ENCODE measurements around the gene LRRC27.
"Not testable (repeated sequence)": the region's sequence is repeated elsewhere in the genome, so short reads cannot be mapped to it uniquely, and the experiment has no call there.

LRRC27 gene

DNA sequence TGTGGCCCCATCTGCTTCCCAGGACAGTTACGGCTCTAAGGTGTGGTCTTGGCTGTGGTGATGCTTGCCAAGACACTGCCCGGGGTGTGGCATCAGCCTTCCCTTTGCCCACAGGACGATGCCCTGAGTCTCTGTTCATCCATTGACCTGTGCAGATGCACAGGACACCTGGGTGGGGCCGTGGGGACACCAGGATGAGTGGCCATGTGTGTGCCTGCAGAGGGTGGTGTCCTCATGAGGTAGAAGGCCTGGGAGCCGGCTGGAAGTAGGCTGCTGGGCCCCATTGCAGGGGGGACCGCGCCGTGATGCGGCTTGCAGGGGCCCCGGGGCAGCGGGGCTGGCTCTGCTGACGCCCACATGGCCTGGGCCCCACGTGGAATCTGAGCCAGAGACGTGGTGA lies 42.6 kb downstream of the LRRC27 start:
- no peak for DNase-seq (ENCODE audit: low read depth in 2 of 2)

DNA sequence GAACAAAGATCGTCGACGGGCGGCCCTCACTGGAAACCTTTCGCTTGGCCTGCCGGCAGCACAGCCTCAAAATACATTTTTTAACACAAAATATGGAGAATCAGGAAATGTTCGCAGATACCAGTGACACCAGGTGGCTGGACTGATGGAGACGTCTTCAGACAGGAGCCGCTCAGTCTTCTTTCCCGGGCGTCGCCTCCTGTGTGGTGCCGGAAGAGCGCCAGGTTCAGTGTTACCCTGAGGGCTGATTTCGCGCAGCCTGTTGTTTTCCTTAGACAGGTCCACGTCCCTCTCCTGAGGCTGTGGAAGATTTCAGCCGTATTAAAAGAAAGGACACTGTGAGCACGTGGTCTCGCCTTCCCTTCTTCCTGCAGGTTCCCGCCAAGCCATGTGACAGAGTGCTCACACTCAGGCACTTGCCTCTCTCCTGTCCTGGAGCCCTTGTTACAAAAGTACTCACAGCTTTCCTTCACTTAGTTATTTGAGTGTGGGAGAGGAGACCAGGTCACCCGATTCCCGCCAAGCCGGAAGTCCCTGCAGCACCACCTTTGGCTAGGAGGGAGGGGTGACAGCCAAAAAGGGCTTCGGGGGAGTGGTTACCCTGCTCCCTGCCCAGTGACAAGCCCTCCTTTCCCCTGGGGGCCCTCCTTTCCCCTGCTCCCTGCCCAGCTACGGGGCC lies 43.3 kb downstream of the LRRC27 start:
- no peak for DNase-seq (ENCODE audit: low read depth in 2 of 2)

DNA sequence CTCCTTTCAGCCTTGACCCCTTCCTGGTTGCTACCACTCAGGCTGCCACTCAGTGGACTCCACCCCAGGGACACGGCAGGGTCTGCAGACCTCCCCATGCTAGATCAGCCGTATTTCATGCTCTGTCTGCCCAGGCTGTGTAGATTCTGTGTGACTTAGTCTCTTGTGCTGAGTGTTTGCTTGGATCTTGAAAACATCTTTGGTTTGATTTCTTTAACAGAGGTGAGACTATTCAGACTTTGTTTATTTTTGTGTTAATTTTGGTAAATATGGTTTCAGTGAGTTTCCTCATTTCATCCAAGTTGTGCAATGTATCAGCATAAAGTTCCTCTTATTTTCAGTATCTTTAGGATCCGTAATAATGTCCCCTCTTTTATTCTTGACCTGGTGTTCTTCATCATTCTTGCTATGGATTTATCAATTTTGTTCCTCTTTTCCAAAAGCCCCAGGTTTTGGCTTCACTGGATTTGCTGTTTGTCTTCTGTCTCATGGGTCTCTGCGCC lies 43.9 kb downstream of the LRRC27 start:
- no peak for DNase-seq (ENCODE audit: low read depth in 2 of 2)

DNA sequence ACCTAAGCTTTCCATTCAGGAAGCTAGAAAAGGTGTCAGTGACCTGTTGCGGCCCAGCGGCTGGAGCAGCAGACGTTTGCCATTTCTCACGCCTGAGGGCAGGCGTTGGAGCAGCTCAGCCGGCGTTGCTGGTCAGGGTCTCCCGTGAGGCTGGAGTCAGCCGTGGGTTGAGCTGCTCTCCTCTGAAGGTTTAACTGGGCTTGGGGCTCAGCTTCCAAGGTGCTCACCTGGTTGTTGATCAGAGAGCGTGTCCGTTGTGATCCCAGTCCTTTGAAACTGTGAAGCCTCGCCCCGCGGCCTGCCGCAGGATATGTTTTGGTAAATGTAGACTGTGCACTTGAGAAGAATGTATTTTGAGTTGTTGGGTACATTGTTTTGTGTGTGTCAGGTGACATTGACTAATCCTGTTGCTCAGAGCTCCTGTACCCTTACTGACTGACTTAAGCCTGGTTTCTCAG lies 44.4 kb downstream of the LRRC27 start:
- DNase-seq (ENCODE audit: low read depth in 2 of 2): no peak

DNA sequence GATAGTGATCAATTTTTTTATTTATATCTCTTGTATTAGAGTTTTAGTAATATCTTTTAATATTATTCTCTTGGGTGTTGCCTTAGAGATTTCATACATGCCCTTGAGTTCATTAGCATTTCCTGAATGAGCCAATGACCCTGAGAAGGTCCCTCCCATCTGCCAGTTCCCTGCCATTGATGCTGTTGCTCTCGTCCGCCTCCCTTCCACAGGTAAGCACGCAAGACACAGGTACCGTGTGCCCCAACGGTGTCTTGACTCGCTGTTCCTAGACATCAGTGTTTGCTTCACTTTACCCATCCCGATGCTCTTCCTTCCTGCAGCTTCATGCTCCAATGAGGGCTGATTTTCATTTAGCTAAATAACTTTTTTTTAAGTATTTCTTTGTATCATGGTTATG lies 45.3 kb downstream of the LRRC27 start:
- DNase-seq (ENCODE audit: low read depth in 2 of 2): no peak

DNA sequence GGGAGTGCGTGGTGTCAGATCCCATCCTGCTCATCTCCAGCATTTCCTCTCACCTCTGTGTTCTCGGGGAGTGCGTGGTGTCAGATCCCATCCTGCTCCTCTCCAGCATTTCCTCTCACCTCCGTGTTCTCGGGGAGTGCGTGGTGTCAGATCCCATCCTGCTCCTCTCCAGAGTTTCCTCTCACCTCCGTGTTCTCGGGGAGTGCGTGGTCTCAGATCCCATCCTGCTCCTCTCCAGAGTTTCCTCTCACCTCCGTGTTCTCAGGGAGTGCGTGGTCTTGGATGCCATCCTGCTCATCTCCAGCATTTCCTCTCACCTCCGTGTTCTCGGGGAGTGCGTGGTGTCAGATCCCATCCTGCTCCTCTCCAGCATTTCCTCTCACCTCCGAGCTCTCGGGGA lies 47.0 kb downstream of the LRRC27 start:
- not testable (repeated sequence) for DNase-seq (ENCODE audit: low read depth in 2 of 2)

DNA sequence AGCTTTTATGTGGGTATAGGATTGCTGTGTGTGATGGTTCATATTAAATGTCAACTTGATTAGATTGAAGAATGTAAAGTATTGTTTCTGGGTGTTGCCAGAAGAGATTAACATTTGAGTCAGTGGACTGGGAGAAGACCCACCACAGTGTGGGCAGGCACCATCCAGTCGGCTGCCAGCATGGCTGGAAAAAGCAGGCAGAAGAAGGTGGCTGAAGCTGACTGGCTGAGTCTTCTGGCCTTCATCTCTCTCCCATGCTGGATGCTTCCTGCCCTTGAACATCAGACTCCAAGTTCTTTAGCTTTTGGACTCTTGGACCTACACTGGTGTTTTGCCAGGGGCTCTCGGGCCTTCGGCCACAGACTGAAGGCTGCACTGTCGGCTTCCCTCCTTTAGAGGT lies 49.0 kb downstream of the LRRC27 start:
- DNase-seq (ENCODE audit: low read depth in 2 of 2): not testable (repeated sequence)

DNA sequence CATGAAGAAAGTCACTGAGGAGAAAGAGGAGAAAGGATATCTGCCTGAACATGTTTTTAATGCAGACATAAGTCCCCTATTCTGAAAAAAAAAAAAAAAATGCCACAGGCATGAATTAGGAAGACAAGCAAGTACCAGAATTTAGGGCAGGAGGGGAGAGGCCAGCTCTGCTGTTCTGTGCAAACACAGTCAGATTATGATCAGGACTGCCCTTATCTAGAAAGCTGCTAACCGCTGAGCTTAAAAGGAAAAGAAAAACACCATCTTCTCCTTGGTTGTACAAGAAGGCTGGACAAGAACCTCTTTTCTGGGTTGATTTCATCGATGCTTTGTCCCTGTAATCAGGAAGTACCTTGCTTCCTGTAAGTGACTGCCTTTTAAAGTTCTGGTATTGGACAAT lies 49.7 kb downstream of the LRRC27 start:
- no peak for DNase-seq (ENCODE audit: low read depth in 2 of 2)

DNA sequence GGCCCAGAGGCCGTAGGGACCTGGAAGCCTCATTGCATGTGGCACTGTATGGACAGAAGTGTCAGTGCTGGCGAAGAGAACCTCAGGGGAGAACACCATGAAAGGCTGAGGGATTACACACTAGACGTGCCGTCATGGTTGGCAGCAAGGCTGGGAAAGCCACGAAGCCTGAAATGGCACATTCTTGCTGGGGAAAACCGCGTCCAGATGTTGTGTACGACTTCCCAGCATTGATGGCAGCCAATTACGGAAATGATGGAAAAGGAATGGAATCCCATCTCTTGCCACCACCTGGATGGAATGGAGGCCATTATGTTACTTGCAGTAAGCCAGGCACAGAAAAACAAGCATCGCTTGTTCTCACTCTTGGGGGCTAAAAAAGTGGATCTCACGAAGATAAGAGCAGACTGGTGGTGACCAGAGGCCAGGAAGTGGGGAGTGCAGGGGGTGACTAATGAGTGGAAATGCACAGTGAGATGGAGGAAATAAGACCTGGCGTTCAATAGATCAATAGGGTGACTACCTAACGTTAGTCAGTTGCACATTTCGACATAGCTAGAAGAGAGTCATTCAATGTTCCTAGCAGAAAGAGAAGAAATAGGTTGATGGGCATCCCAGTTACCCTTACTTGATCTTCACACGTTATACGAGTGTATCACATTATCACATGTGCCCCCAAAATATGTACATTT lies 50.4 kb downstream of the LRRC27 start:
- no peak for DNase-seq (ENCODE audit: low read depth in 2 of 2)

DNA sequence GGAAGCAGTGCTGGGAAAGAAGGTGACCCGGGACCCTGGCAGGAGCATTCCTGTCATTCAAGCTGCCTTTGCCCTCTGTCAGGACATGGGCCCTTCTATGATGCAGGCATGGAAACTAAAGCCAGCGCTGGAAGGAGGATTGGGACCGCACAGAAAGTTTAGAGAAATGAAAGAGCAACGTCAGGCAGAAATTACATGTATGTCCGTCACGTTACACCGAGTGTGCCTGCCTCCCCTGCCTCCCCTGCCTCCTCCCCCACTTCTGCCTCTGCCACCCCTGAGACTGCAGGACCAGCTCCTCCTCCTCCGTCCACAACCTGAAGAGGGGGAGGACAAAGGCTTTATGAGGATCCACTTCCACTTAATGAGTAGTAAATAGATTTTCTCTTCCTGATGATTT lies 51.1 kb downstream of the LRRC27 start:
- no peak for DNase-seq (ENCODE audit: low read depth in 2 of 2)

DNA sequence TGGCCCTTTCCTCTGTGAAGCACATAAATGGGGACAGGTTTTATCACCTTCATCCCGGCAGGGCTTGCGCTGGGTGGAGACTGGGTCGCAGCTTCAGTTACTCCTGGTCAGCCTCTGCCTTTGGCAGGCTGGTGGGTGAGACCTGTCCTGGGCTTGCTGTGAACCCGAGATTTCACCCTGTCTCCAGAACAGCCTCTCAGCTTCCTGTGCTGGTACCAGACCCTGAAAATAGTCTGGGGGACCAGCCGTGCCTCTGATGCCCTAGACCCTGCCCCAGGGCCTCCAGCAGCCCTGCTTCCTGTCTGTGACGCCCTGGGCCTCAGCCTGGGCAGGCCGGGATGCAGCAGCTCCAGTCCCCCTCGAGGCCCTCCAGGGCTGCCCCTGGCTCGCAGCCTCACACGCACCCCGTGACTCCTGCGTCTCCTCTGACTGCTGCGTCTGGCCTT lies 51.8 kb downstream of the LRRC27 start:
- DNase-seq (ENCODE audit: low read depth in 2 of 2): no peak

DNA sequence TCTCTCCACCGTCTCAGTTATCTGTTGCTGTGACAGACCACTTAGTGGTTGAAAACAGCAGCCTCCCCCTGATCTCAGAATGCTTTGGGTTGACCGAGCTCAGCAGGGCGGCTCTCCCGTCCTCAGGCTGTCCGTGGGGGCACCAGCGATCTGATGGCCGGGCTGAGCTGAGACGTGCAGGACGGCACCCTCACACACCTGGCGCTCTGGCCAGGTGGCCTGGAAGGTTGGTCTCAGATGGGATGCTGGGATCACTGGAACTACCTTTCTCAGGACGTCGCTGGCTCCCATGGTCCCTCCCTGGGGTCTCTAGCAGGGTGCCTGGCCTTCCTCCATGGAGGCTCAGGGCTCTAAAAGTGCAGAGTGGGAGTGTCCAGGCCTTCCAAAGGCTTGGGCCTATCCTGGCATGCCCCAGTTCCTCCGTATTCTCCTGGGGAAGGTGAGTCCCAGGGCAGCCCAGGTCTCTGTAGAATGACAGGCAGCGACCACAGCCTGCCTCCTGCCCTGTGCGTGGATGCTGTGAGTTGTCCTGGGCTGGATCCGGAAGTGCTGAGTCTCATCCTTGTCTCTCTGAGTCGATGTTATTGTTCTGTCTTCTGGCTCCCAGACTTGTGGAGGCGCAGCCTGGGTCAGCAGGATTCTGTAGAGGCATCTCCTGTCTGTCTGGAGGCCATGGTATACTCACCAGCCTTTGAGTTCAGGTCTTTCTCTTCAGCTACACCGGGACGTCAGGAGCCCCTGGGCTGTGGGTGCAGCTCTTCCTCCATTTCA lies 52.8 kb downstream of the LRRC27 start:
- no peak for DNase-seq (ENCODE audit: low read depth in 2 of 2)

DNA sequence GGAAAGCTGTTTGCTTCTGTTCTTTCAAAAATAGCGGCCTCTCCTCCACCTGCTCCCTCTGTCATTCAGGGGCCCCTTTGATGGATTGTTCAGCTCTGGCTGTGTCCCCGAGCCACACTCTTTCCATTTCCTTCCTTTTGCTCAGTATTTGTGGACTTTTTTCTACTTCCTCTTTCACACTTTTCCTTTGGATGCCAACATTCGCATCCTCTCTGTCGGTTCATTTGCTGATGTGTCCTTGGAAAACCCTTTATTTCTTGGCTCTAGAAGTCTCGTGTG lies 53.3 kb downstream of the LRRC27 start:
- no peak for DNase-seq (ENCODE audit: low read depth in 2 of 2)

DNA sequence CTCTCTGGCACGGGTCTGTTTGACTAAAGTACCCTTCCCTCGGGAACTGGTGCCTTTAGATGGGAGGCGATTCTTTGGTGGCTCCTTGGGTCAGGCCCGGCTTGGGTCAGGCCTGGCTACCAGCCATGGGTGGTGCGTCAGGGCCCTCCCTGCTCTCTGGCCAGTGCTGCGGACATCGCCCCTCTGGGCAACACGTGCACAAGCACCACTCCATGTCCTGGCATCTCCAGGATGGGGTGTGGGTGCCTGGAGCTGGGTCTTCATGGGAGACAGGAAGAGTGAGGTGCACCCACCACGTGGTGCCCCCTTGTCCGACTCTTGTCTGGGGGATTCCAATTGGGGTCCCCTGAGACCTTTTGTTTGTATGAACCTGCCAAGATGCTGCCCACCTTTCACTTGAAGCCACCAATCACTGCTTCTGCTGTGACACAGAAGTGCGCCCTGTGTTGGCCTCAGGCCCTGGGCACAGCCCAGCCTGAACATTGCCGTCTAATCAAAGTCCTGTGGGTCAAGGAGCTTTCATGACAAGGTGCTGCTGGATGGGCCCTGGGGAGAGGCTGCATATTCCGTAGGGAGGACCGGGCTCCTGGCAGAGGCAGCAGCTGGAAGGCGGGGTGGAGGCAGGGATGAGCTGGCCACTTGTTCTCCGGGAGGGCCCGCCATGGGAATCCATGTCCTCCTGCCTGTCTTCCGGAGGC lies 53.9 kb downstream of the LRRC27 start:
- no peak for DNase-seq (ENCODE audit: low read depth in 2 of 2)

DNA sequence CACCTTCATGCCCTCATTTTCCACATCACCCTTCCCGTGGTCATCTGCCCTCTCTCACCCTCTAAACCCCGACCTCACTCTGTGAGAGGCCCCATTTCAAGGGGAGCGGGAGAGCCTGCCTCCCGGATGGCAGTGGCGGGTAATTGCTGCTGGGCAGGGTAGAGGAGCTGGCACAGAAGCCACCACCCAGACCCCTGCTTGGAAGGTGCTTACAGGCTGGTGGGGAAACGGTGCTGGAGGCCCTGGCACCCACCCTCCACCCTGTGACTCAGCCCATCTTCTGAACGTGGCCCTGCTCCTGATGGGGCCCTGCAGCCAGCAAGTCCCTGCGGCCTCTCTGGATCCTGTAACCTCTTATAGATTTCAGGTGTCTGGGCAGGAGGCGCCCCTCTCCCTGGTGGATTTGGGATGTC lies 54.4 kb downstream of the LRRC27 start:
- DNase-seq (ENCODE audit: low read depth in 2 of 2): no peak

DNA sequence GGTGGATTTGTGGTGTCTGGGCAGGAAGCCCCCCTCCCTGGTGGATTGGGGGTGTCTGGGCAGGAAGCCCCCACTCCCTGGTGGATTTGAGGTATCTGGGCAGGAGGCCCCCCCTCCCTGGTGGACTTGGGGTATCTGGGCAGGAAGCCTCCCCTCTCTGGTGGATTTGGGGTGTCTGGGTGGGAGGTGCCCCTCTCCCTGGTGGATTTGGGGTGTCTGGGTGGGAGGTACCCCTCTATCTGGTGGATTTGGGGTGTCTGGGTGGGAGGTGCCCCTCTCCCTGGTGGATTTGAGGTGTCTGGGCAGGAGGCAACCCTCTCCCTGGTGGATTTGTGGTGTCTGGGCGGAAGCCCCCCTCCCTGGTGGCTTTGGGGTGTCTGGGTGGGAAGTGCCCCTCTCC lies 54.9 kb downstream of the LRRC27 start:
- not testable (repeated sequence) for DNase-seq (ENCODE audit: low read depth in 2 of 2)

DNA sequence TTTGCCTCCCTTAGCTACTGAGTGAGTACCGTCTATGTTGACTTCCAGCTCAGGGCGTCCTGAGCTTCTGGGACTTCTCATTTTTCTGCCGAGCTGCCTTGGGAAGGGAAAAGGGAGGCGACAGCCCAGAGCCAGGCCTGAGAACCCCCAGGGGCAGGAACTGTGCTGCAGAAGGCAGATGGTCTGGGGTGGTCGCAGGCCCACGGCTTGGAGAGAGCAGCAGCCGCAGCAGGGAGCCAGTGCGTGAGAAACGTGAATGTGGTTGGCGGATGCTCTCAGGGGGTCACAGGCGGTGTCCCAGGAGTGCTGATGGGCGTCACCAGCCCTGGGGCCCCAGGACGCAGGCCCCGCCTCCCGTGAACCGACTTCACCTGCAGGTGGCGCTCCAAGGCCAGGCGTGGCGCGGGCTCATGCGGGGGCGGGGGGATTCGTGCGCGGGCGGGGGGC lies 55.8 kb downstream of the LRRC27 start:
- DNase-seq (ENCODE audit: low read depth in 2 of 2): peak; percentile 55 to 61

DNA sequence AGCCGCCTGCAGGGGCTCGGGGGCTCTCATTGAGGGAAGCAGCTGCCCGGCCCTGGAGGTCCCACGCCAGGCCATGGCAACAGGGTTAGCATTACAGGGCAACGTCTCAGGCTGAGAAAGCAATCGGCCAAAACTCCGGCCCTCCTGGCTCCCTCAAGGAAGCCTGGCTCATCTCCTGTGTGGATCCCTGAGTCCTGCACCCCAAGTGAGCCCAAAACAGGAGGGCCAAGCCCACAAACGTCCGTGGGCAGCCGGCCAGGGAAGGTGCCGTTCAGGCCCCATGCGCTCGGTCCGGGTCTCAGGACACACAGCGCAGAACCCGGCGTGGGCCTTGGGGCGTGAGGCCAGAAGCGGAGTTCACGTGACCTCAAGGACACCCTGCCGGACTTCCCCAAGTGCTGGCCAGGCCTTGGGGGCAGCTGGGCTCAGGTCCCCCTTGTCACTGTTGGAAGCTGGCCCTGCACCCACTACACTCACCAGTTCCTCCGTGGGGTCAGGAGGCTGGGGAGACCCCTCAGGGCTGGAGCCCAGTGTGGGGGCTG lies 57.0 kb downstream of the LRRC27 start:
- no peak for DNase-seq (ENCODE audit: low read depth in 2 of 2)

DNA sequence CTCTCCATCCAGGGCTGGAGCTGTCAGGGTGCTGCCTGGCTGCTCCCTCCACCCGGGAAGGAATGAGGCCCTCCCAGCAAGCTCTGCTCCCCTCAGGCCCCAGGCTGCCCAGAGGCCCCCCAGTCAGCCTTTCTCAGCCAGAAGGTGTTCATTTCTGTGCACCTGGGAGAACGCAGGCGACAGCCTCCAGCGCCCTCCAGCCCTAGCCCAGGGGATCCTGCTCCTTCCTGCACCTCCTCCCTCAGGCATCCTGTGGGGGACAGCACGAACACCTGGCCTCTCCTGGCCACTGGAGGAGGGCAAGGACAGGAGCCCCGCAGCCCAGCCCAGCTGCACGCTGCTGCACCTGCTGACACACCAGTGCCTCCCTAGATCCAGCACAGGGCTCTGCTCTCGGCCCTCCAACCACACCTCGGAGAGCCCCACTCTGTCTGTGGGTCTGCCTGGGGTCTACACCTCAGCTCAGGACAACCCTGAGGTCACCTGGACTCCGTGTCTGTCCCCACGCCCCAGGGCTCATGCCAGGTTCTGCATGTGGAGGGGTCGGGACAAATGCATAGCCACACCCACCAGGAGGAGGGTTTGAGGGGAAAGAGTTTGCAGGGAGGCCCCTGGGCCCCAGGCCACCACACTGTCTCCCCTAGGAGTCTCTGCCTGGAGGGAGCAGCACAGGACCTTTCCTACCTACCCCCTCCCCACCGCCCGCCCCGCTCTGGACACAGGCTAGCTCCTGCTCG lies 57.6 kb downstream of the LRRC27 start:
- no peak for DNase-seq (ENCODE audit: low read depth in 2 of 2)

DNA sequence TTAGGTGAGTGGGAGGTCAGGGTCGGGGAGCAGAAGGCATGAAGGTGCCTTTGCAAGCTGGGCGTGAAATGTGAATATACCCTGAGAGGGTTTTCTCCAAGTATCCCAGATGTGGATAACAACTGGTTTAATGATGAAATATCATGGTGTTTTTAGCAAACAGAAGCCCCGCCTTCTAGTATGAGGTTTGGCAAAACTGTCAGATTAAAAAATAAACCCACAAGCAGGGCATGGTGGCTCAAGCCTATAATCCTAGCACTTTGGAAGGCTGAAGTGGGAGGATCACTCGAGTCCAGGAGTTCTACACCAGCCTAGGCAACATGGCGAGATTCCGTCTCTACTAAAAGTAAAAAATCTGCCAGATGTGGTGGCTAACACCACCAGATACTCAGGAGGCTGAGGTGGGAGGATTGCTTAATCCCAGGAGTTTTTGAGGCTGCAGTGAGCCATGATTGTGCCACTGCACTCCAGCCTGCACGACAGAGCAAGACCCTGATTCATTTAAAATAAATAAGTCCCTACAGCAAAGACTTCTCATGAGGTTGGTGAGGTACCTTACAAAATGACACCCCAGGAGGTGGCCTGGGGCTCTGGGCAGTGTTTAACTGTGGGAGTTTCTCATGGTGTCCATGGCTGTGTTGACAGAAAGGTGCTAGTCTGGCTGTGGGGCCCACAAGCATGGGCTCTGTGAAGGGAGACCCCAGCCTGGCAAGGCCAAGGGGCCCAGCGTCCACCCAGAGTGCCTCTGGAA lies 58.4 kb downstream of the LRRC27 start:
- no peak for DNase-seq (ENCODE audit: low read depth in 2 of 2)
